ENCODE data around the gene HAS3.
A peak's percentile ranks its signal among the peaks of the same experiment; 100 is the strongest.
"Not testable (repeated sequence)": the region's sequence is repeated elsewhere in the genome, so short reads cannot be mapped to it uniquely, and the experiment has no call there.

The HAS3 gene

DNA sequence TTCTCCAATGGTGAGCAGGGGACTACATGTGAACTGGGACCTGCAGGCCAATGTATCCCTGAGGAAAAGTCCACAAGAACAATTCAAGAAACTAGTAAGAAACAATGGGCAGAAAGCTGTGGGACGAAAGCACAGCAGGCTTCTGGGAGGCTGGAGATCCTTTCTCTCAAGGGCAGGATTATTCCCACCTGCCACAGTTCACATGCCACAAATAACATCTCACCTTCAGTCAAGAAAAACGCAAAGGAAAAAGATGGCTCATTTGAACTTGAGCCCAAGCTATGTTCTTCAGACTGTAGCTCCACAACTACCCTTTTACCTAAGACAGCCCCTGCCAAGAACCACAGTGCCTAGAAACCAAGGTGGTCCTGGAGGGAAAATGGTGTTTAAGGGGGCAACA lies 13.0 kb downstream of the HAS3 start:
- H3K9ac ChIP-seq (ENCODE audit: low read length) = no peak overlapping the region
- no peak overlapping the region for H3K4me3 ChIP-seq (ENCODE audit: low read depth, low read length)
- H3K9me3 ChIP-seq (ENCODE audit: control insufficient read depth, insufficient read depth, low read depth, low read length) = no peaks in the 10 kb centered on the region
- no peak overlapping the region for H3K27ac ChIP-seq (ENCODE audit: low read depth, low read length)
- H3K36me3 ChIP-seq (ENCODE audit: control insufficient read depth, insufficient read depth, low read length) = peaks cover 82% of the 10 kb centered on the region
- H3K4me1 ChIP-seq (ENCODE audit: control insufficient read depth, insufficient read depth, low read length) = no peaks in the 10 kb centered on the region
- no peaks in the 10 kb centered on the region for H3K27me3 ChIP-seq (ENCODE audit: control insufficient read depth, insufficient read depth, low read length)

- Histone ChIP-seq H3K36me3 (ENCODE audit: control insufficient read depth, insufficient read depth, low read length) (peaks cover 76% of the 10 kb centered on the region), H3K9me3 (ENCODE audit: control insufficient read depth, insufficient read depth, low read depth, low read length) (no peaks in the 10 kb centered on the region), H3K9ac (ENCODE audit: low read length) (no peak overlapping the region), H3K27me3 (ENCODE audit: control insufficient read depth, insufficient read depth, low read length) (no peaks in the 10 kb centered on the region), H3K27ac (ENCODE audit: low read depth, low read length) (no peak overlapping the region), H3K4me1 (ENCODE audit: control insufficient read depth, insufficient read depth, low read length) (no peaks in the 10 kb centered on the region), H3K4me3 (ENCODE audit: low read depth, low read length) (no peak overlapping the region)
Observed at GRCh38 chr16:69118994-69119393, 13.5 kb downstream of the HAS3 start.

GRCh38 chr16:69119536-69119935 lies 14.1 kb downstream of the HAS3 start:
- Histone ChIP-seq H3K9ac (ENCODE audit: low read length) (no peak overlapping the region), H3K4me3 (ENCODE audit: low read depth, low read length) (no peak overlapping the region), H3K4me1 (ENCODE audit: control insufficient read depth, insufficient read depth, low read length) (no peaks in the 10 kb centered on the region), H3K27me3 (ENCODE audit: control insufficient read depth, insufficient read depth, low read length) (no peaks in the 10 kb centered on the region), H3K9me3 (ENCODE audit: control insufficient read depth, insufficient read depth, low read depth, low read length) (no peaks in the 10 kb centered on the region), H3K36me3 (ENCODE audit: control insufficient read depth, insufficient read depth, low read length) (peaks cover 76% of the 10 kb centered on the region), H3K27ac (ENCODE audit: low read depth, low read length) (no peak overlapping the region)

GRCh38 chr16:69120096-69120664 lies 14.7 kb downstream of the HAS3 start:
- Histone ChIP-seq H3K27ac (ENCODE audit: low read depth, low read length) (no peak overlapping the region), H3K4me3 (ENCODE audit: low read depth, low read length) (no peak overlapping the region), H3K27me3 (ENCODE audit: control insufficient read depth, insufficient read depth, low read length) (no peaks in the 10 kb centered on the region), H3K36me3 (ENCODE audit: control insufficient read depth, insufficient read depth, low read length) (peaks cover 72% of the 10 kb centered on the region), H3K9me3 (ENCODE audit: control insufficient read depth, insufficient read depth, low read depth, low read length) (no peaks in the 10 kb centered on the region), H3K4me1 (ENCODE audit: control insufficient read depth, insufficient read depth, low read length) (no peaks in the 10 kb centered on the region), H3K9ac (ENCODE audit: low read length) (no peak overlapping the region)

DNA sequence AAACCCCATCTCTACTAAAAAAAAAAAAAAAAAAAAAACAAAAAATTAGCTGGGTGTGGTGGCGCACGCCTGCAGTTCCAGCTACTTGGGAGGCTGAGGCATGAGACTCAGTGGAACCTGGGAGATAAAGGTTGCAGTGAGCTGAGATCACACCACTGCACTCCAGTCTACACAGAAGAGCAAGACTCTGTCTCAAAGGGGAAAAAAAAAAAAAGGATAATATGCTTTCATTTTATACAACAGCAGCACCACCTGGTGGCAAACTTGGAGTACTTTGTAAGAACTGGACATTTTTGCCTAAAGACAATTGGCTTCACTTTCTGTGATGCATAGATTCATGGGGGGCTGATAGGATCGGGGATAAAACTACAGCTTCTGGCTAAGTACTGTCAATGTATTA lies 18.5 kb downstream of the HAS3 start:
- H3K27me3 ChIP-seq (ENCODE audit: control insufficient read depth, insufficient read depth, low read length) = no peaks in the 10 kb centered on the region
- H3K4me1 ChIP-seq (ENCODE audit: control insufficient read depth, insufficient read depth, low read length) = no peaks in the 10 kb centered on the region
- no peak overlapping the region for H3K9ac ChIP-seq (ENCODE audit: low read length)
- H3K27ac ChIP-seq (ENCODE audit: low read depth, low read length) = no peak overlapping the region
- no peak overlapping the region for H3K4me3 ChIP-seq (ENCODE audit: low read depth, low read length)
- peaks cover 49% of the 10 kb centered on the region for H3K36me3 ChIP-seq (ENCODE audit: control insufficient read depth, insufficient read depth, low read length)
- no peaks in the 10 kb centered on the region for H3K9me3 ChIP-seq (ENCODE audit: control insufficient read depth, insufficient read depth, low read depth, low read length)

GRCh38 chr16:69124406-69124805 lies 19.0 kb downstream of the HAS3 start:
- H3K27ac ChIP-seq (ENCODE audit: low read depth, low read length); H3K4me3 ChIP-seq (ENCODE audit: low read depth, low read length); H3K4me1 ChIP-seq (ENCODE audit: control insufficient read depth, insufficient read depth, low read length); H3K9me3 ChIP-seq (ENCODE audit: control insufficient read depth, insufficient read depth, low read depth, low read length); H3K9ac ChIP-seq (ENCODE audit: low read length); H3K27me3 ChIP-seq (ENCODE audit: control insufficient read depth, insufficient read depth, low read length): not testable (repeated sequence)
- peaks cover 44% of the 10 kb centered on the region for H3K36me3 ChIP-seq (ENCODE audit: control insufficient read depth, insufficient read depth, low read length)

GRCh38 chr16:69124961-69125360 lies 19.5 kb downstream of the HAS3 start:
- peaks cover 42% of the 10 kb centered on the region for H3K36me3 ChIP-seq (ENCODE audit: control insufficient read depth, insufficient read depth, low read length)
- not testable (repeated sequence) for H3K27ac ChIP-seq (ENCODE audit: low read depth, low read length); H3K4me3 ChIP-seq (ENCODE audit: low read depth, low read length); H3K9me3 ChIP-seq (ENCODE audit: control insufficient read depth, insufficient read depth, low read depth, low read length); H3K4me1 ChIP-seq (ENCODE audit: control insufficient read depth, insufficient read depth, low read length); H3K9ac ChIP-seq (ENCODE audit: low read length); H3K27me3 ChIP-seq (ENCODE audit: control insufficient read depth, insufficient read depth, low read length)

- Histone ChIP-seq H3K27me3 (ENCODE audit: control insufficient read depth, insufficient read depth, low read length) (no peaks in the 10 kb centered on the region), H3K4me1 (ENCODE audit: control insufficient read depth, insufficient read depth, low read length) (peaks cover 9% of the 10 kb centered on the region; the same call in 1 of the 2 replicates), H3K36me3 (ENCODE audit: control insufficient read depth, insufficient read depth, low read length) (peaks cover 29% of the 10 kb centered on the region), H3K27ac (ENCODE audit: low read depth, low read length) (no peak overlapping the region), H3K9ac (ENCODE audit: low read length) (no peak overlapping the region), H3K4me3 (ENCODE audit: low read depth, low read length) (no peak overlapping the region), H3K9me3 (ENCODE audit: control insufficient read depth, insufficient read depth, low read depth, low read length) (no peaks in the 10 kb centered on the region)
Observed at GRCh38 chr16:69126221-69126620, 20.8 kb downstream of the HAS3 start.

GRCh38 chr16:69126801-69127200 lies 21.3 kb downstream of the HAS3 start:
- H3K36me3 ChIP-seq (ENCODE audit: control insufficient read depth, insufficient read depth, low read length) = peaks cover 27% of the 10 kb centered on the region

DNA sequence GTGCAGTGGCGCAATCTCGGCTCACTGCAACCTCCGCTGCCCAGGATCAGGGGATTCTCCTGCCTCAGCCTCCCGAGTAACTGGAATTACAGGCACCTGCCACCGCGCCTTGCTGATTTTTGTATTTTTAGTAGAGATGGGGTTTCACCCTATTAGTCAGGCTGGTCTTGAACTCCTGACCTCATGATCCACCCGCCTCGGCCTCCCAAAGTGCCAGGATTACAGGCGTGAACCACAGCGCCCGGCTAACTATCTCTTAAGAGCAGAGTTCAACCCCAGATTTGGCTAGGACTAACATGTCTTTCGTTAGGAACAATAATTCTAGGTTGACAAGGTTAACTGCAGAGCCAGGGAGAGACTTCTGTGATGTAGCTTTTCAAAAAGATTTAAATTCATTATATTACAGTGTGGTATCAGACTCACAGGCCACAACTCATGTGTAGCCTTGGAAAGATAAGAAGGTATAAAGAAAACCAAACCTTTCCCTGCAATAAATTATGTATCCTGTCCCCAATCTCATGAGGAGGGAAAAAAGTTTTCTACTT lies 22.6 kb downstream of the HAS3 start:
- Histone ChIP-seq H3K4me1 (ENCODE audit: control insufficient read depth, insufficient read depth, low read length) (peaks cover 9% of the 10 kb centered on the region; the same call in 1 of the 2 replicates), H3K27me3 (ENCODE audit: control insufficient read depth, insufficient read depth, low read length) (no peaks in the 10 kb centered on the region), H3K27ac (ENCODE audit: low read depth, low read length) (no peak overlapping the region), H3K4me3 (ENCODE audit: low read depth, low read length) (no peak overlapping the region), H3K36me3 (ENCODE audit: control insufficient read depth, insufficient read depth, low read length) (peaks cover 24% of the 10 kb centered on the region), H3K9me3 (ENCODE audit: control insufficient read depth, insufficient read depth, low read depth, low read length) (no peaks in the 10 kb centered on the region), H3K9ac (ENCODE audit: low read length) (no peak overlapping the region)

More at GRCh38 chr16:69126801-69127200, 21.3 kb downstream of the HAS3 start:
- H3K9me3 ChIP-seq (ENCODE audit: control insufficient read depth, insufficient read depth, low read depth, low read length); H3K9ac ChIP-seq (ENCODE audit: low read length); H3K4me3 ChIP-seq (ENCODE audit: low read depth, low read length); H3K27me3 ChIP-seq (ENCODE audit: control insufficient read depth, insufficient read depth, low read length); H3K4me1 ChIP-seq (ENCODE audit: control insufficient read depth, insufficient read depth, low read length); H3K27ac ChIP-seq (ENCODE audit: low read depth, low read length): not testable (repeated sequence)

DNA sequence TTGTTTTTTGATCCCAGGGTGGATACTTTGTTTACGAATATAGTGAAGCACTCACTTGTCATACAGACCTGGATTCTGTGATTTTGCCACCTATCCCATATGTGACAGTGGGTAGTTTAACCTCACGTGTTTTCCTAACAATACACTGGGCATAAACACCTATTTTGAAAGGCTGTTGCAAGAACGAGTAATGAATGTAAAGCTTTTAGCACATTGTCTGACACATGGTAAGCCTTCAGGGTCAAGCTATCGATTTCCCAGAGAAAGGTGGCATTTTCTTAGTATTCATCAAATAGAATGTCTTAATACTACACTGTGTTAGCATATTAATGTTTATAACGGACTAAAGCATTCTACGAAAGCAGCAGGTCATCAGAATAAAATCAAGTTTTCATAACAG lies 25.0 kb downstream of the HAS3 start:
- H3K9me3 ChIP-seq (ENCODE audit: control insufficient read depth, insufficient read depth, low read depth, low read length) = no peaks in the 10 kb centered on the region
- no peak overlapping the region for H3K27ac ChIP-seq (ENCODE audit: low read depth, low read length)
- no peaks in the 10 kb centered on the region for H3K27me3 ChIP-seq (ENCODE audit: control insufficient read depth, insufficient read depth, low read length)
- peaks cover 14% of the 10 kb centered on the region for H3K4me1 ChIP-seq (ENCODE audit: control insufficient read depth, insufficient read depth, low read length)
- peaks cover 30% of the 10 kb centered on the region for H3K36me3 ChIP-seq (ENCODE audit: control insufficient read depth, insufficient read depth, low read length)
- H3K4me3 ChIP-seq (ENCODE audit: low read depth, low read length) = peak overlapping the region; percentile 91
- H3K9ac ChIP-seq (ENCODE audit: low read length) = no peak overlapping the region
